ENCODE measurements around the gene CORO2A. TPM values are rescaled to one million over a fixed set of nuclear protein-coding genes. Genes with fewer than 3 reads are reported as not detected.

CORO2A gene
- total RNA-seq, 2 experiments from 2014 or later: 6.8 to 8.5 TPM

DNA sequence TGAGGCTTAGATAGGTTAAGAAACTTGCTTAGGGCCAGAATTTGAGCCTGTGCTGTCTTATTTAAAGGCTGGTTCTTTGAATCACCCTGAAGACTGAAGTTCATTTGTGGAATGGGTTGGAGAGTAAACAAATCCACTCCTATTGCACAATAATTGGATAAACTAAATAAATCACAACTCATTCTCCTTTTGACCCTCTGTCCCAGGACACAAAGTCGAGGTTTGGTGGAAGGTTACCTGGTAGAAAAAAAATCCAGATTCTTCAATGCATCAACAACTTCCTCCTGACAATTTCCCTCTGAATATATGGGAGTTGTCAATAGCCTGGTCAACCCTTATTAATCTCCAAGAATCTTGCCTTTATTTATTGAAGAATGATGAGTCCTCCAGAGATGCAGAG, 34.1 kb upstream of the CORO2A start:
- TF ChIP-seq, protein P1, sequence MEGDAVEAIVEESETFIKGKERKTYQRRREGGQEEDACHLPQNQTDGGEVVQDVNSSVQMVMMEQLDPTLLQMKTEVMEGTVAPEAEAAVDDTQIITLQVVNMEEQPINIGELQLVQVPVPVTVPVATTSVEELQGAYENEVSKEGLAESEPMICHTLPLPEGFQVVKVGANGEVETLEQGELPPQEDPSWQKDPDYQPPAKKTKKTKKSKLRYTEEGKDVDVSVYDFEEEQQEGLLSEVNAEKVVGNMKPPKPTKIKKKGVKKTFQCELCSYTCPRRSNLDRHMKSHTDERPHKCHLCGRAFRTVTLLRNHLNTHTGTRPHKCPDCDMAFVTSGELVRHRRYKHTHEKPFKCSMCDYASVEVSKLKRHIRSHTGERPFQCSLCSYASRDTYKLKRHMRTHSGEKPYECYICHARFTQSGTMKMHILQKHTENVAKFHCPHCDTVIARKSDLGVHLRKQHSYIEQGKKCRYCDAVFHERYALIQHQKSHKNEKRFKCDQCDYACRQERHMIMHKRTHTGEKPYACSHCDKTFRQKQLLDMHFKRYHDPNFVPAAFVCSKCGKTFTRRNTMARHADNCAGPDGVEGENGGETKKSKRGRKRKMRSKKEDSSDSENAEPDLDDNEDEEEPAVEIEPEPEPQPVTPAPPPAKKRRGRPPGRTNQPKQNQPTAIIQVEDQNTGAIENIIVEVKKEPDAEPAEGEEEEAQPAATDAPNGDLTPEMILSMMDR (IDR thresholded peaks at IDR 0.05): no peak
- ChIA-PET CTCF (no interaction called here), POLR2A (interaction anchor here (0.6 kb wide), 1 partner anchor 978 kb away, joined by 3 read pairs; no protein-coding TSS in a partner anchor)
- no peaks in the 10 kb centered on the region for H3K4me1 ChIP-seq (ENCODE audit: insufficient read depth, low read length)
- H3K27ac Mint-ChIP-seq: no peak overlapping the region
- no peaks in the 10 kb centered on the region for H3K4me1 Mint-ChIP-seq (ENCODE audit: low read depth)
- no peak overlapping the region for H3K27ac ChIP-seq (ENCODE audit: low read depth in 1 of 2, low read length in 2 of 2)
- no peaks in the 10 kb centered on the region for H3K27me3 Mint-ChIP-seq
- peaks cover 41% of the 10 kb centered on the region for H3K36me3 ChIP-seq (ENCODE audit: insufficient read depth, low read length)
- H3K4me3 ChIP-seq (ENCODE audit: low read length): no peak overlapping the region
- H3K9me3 Mint-ChIP-seq: no peaks in the 10 kb centered on the region
- ATAC-seq (ENCODE audit: poor library complexity): no peak
- peaks cover 60% of the 10 kb centered on the region for H3K36me3 Mint-ChIP-seq (ENCODE audit: low read depth)
- H3K4me3 Mint-ChIP-seq: no peak overlapping the region
- intact Hi-C loops (cut with DNase I, micrococcal nuclease): no loop called here
- H3K27me3 ChIP-seq (ENCODE audit: control insufficient read depth in 1 of 2, insufficient read depth in 2 of 2, low read length in 2 of 2): no peaks in the 10 kb centered on the region
- no peak for DNase-seq
- no peaks in the 10 kb centered on the region for H3K9me3 ChIP-seq (ENCODE audit: control insufficient read depth in 1 of 2, insufficient read depth in 1 of 2, low read length in 2 of 2)

DNA sequence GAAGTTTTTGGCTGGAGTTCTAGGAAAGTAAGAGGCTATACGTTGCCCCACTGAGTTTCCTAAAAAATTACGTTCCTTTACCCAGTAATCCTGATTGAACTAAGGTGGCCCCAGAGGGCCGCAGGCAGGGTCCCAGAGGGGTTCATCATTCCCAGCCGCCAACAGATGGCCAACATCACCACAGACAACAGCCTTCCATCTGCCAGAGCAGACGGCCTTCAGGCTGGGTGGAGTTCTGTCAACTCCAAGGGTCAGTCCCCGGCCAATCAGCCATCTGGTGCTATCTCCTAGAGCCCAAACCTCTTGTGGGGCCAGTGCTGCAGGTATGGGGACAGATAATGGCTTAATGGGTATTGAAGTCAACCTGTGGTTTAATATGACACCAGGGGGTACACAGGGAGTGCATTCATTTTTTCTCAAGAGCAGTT, 32.6 kb upstream of the CORO2A start:
- Mint-ChIP-seq H3K4me1 (ENCODE audit: low read depth) (no peaks in the 10 kb centered on the region), H3K27ac (no peak overlapping the region), H3K9me3 (no peaks in the 10 kb centered on the region), H3K36me3 (ENCODE audit: low read depth) (peaks cover 56% of the 10 kb centered on the region), H3K27me3 (no peaks in the 10 kb centered on the region), H3K4me3 (no peak overlapping the region)
- POLR2A ChIA-PET: no interaction called here
- no peak overlapping the region for H3K4me3 ChIP-seq (ENCODE audit: low read length)
- TF ChIP-seq, protein P1 (IDR thresholded peaks at IDR 0.05): no peak
- CTCF ChIA-PET: no interaction called here
- no peak for DNase-seq
- H3K27ac ChIP-seq (ENCODE audit: low read depth in 1 of 2, low read length in 2 of 2): no peak overlapping the region
- intact Hi-C loops (cut with DNase I, micrococcal nuclease): no loop called here
- ATAC-seq (ENCODE audit: poor library complexity): no peak
- H3K9me3 ChIP-seq (ENCODE audit: control insufficient read depth in 1 of 2, insufficient read depth in 1 of 2, low read length in 2 of 2): no peaks in the 10 kb centered on the region
- H3K4me1 ChIP-seq (ENCODE audit: insufficient read depth, low read length): no peaks in the 10 kb centered on the region
- peaks cover 47% of the 10 kb centered on the region for H3K36me3 ChIP-seq (ENCODE audit: insufficient read depth, low read length)
- H3K27me3 ChIP-seq (ENCODE audit: control insufficient read depth in 1 of 2, insufficient read depth in 2 of 2, low read length in 2 of 2): no peaks in the 10 kb centered on the region

DNA sequence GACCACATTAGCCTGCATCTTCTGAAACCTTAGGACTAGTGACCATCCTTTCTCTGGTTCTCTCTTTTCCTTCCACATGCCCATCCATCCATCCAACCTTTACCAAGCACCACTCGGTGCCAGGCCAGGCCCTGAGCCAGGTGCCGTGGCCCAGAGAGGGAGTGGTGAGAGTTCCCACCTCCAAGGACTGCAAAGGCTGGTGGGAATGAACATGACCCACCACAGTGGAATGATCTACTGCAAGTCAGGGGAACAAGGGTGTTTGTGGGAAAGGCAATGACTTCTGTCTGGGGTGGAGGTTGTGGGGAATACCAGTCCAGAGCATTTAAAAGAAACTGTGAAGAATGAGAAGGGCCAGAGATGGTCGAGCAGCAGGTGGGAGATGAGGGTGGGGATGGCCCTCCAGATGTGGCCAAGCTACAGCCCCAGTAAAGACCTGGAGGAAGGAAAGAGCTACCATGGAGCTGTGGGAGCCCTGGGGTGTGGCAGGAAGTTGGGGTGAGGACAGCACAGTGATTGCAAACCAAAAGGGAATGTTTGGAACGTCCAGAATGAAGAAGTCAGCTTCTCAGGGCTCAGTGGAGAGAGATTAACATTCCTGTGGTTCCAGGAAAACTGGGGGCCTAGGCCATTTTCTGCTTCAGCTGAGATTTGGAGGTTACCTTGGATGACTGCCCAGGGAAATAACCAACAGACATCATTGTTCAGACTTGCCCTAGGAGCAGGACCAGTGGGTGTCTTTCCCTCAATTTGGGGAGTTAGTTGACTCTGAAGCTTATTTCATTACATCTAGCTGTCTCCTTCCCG, 30.7 kb upstream of the CORO2A start:
- Mint-ChIP-seq H3K9me3 (no peaks in the 10 kb centered on the region), H3K36me3 (ENCODE audit: low read depth) (peaks cover 55% of the 10 kb centered on the region), H3K27me3 (no peaks in the 10 kb centered on the region), H3K4me3 (no peak overlapping the region), H3K4me1 (ENCODE audit: low read depth) (no peaks in the 10 kb centered on the region), H3K27ac (no peak overlapping the region)
- DNase-seq (no peak), ATAC-seq (ENCODE audit: poor library complexity) (no peak)
- ChIA-PET CTCF (no interaction called here), POLR2A (no interaction called here)
- Histone ChIP-seq H3K27ac (ENCODE audit: low read depth in 1 of 2, low read length in 2 of 2) (no peak overlapping the region), H3K36me3 (ENCODE audit: insufficient read depth, low read length) (peaks cover 47% of the 10 kb centered on the region), H3K4me3 (ENCODE audit: low read length) (no peak overlapping the region), H3K4me1 (ENCODE audit: insufficient read depth, low read length) (no peaks in the 10 kb centered on the region), H3K27me3 (ENCODE audit: control insufficient read depth in 1 of 2, insufficient read depth in 2 of 2, low read length in 2 of 2) (no peaks in the 10 kb centered on the region), H3K9me3 (ENCODE audit: control insufficient read depth in 1 of 2, insufficient read depth in 1 of 2, low read length in 2 of 2) (no peaks in the 10 kb centered on the region)
- intact Hi-C loops (cut with DNase I, micrococcal nuclease): no loop called here
- TF ChIP-seq, protein P1 (IDR thresholded peaks at IDR 0.05): no peak
